HG02610 (cell line): ENCODE results near the gene PEX11A.

ENCODE experiments used
- ATAC-seq: cut with Tn5 transposase; IDR thresholded peaks from one replicate; pipeline ENCODE4 v1.9.1; 2021; ENCODE audit warnings: mild to moderate bottlenecking, moderate library complexity; ENCODE audit not compliant: unreplicated experiment

PEX11A gene

GRCh38 chr15:89677381-89677780 is 13.2 kb downstream of the PEX11A start:
- ATAC-seq, result no peak

GRCh38 chr15:89675606-89676005 is 14.9 kb downstream of the PEX11A start:
- ATAC-seq, result no peak

GRCh38 chr15:89674526-89674925 is 16.0 kb downstream of the PEX11A start:
- ATAC-seq, result no peak

- ATAC-seq, result no peak
These were observed 17.4 kb downstream of the PEX11A start for GRCh38 chr15:89673165-89673512.

GRCh38 chr15:89672221-89673164 is 18.1 kb downstream of the PEX11A start:
- ATAC-seq, result no peak

GRCh38 chr15:89671687-89672086 is 18.9 kb downstream of the PEX11A start:
- no peak for ATAC-seq

GRCh38 chr15:89670971-89671560 is 19.5 kb downstream of the PEX11A start:
- ATAC-seq, result no peak

GRCh38 chr15:89669941-89670340 is 20.6 kb downstream of the PEX11A start:
- ATAC-seq, result no peak

GRCh38 chr15:89669309-89669865 is 21.2 kb downstream of the PEX11A start:
- ATAC-seq, result no peak

GRCh38 chr15:89668171-89668570 is 22.4 kb downstream of the PEX11A start:
- no peak for ATAC-seq

- no peak for ATAC-seq
These were observed 22.9 kb downstream of the PEX11A start for GRCh38 chr15:89667706-89667960.

GRCh38 chr15:89666858-89667705 is 23.5 kb downstream of the PEX11A start:
- ATAC-seq, result no peak

- no peak for ATAC-seq
These were observed 24.2 kb downstream of the PEX11A start for GRCh38 chr15:89666184-89666857.

- no peak for ATAC-seq
These were observed 24.9 kb downstream of the PEX11A start for GRCh38 chr15:89665449-89666181.

- ATAC-seq, result no peak
These were observed 25.9 kb downstream of the PEX11A start for GRCh38 chr15:89664441-89665350.

GRCh38 chr15:89662893-89663626 is 27.5 kb downstream of the PEX11A start:
- ATAC-seq, result no peak

- no peak for ATAC-seq
These were observed 30.0 kb downstream of the PEX11A start for GRCh38 chr15:89660556-89660955.

GRCh38 chr15:89659295-89659694 is 31.3 kb downstream of the PEX11A start:
- no peak for ATAC-seq
